GM19395 (cell line): ENCODE measurements around the gene RBL1.
"Not testable (repeated sequence)": the region's sequence is repeated elsewhere in the genome, so short reads cannot be mapped to it uniquely, and the experiment has no call there.

Source experiments
- ATAC-seq: cut with Tn5 transposase; IDR thresholded peaks from one replicate; pipeline ENCODE4 v1.9.1; 2021; ENCODE audit warnings: mild to moderate bottlenecking, moderate library complexity; ENCODE audit not compliant: unreplicated experiment

The RBL1 gene

DNA sequence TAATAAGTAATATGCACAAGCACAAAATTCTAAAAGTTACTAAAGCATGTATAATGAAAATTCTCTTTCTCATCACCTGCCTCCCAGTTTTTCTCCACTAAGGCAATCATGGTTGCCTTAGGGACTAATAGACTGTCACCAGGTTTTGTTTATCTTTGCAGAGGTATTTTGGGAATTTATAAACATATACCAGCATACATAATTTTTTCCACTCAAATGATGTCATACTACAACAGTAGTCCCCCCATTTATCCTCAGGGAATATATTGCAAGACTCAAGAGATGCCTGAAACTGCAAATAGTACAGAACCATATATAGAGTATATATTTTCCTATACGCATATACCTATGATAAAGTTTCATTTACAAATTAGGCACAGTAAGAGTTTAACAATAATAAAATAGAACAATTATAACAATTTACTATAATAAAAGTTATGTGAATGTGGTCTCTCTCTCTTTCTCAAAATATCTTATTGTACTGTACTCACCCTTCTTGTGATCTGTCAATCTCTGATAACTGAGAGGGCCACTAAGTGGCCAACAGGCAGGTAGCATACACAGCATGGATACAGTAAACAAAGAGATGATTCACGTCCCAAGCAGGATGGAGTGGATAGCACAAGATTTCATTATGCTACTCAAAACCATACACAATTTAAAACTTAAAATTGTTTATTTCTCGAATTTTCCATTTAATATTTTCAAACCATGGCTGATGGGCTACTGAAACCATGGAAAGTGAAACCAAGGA, 19.7 kb downstream of the RBL1 start:
- no peak for ATAC-seq

DNA sequence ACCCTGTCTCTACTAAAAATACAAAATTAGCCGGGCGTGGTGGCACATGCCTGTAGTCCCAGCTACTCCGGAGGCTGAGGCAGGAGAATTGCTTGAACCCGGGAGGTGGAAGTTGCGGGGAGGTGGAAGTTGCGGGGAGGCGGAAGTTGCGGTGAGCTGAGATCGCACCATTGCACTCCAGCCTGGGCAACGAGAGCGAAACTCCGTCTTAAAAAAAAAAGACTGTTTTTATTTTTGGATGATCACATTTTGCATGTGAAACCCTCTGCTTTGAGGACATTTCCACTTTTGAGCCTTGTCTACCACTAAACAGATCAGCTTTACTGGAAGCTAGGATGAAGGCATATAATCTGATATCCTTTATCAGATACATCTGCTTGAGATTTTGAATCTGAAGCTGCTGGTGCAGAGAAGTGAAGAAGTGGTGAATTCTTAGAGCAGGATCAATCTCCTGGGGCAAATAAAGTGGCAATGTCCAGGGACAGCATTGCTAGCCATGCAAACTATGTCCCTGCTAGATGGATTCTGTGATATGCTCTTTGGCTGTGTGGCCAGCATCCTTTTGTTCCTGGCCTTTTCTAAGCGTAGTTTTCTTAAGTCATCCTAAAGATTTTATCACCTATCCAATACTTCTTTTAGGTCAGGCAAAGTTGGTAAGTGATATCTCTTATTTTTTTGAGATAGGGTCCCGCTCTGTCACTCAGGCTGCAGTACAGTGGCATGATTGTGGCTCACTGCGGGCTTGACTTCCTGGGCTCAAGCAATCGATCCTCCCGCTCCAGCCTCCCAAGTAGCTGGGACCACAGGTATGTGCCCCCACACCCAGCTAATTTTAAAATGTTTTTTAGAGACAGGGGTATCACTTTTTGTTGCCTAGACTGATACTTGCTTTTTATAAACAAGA, 23.3 kb downstream of the RBL1 start:
- no peak for ATAC-seq

DNA sequence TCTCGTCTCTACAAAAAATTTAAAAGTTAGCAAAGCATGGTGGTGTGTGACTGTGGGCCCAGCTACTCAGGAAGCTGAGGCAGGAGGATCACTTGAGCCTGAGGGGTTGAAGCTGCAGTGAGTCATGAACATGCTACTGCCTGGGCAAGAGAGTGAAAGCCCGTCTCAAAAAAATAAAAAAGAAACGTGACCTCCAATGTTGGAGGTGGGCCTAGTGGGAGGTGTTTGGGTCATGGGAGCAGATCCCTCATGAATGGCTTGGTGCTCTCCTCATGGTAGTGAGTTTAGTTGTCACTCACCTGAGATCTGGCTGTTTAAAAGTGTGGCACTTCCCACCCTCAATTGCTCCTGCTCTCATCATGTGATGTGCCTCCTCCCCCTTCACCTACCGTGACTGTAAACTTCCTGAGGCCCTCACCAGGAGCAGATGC, 24.3 kb downstream of the RBL1 start:
- ATAC-seq = no peak

DNA sequence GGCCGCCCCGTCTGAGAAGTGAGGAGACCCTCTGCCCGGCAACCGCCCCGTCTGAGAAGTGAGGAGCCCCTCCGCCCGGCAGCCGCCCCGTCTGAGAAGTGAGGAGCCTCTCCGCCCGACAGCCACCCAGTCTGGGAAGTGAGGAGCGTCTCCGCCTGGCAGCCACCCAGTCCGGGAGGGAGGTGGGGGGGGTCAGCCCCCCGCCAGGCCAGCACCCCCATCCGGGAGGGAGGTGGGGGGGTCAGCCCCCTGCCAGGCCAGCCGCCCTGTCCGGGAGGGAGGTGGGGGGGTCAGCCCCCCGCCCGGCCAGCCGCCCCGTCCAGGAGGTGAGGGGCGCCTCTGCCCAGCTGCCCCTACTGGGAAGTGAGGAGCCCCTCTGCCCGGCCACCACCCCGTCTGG, 26.2 kb downstream of the RBL1 start:
- ATAC-seq = not testable (repeated sequence)

DNA sequence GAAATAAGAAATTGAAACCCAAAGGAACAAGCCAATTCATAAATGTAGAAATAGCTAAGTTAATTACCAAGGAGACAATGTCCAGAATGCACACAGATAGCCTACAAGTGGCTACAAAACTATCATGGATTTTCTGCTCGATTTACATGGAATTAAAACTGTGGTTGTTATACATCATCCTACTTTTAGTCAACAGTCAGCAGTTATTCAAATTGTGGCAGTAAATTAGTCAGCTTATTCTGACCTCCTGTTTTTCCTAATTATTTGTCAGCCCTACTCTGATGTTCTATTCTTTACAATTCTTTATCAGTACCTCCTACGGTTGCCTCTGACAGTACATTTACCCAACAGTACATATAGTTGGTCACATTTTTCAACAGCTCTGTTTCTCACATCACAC, 29.6 kb downstream of the RBL1 start:
- no peak for ATAC-seq

DNA sequence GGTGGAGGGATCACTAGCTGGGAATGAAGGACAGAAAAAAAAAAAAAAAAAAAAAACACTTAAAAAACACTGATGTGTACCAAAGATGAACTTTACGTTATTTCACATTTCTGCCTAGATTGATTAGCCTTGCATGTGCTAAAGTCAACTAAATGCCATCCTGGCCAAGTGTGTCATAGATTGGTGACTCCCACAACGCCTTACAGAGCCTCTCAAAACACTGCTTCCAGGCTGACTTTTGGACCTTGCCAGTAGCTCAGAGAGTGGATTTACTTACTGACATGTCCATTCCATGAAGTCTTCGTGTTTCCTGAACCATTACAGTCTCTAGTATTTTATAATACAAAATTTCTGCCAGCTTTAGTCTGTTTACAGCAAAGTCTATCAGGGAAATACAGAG, 40.5 kb downstream of the RBL1 start:
- no peak for ATAC-seq

DNA sequence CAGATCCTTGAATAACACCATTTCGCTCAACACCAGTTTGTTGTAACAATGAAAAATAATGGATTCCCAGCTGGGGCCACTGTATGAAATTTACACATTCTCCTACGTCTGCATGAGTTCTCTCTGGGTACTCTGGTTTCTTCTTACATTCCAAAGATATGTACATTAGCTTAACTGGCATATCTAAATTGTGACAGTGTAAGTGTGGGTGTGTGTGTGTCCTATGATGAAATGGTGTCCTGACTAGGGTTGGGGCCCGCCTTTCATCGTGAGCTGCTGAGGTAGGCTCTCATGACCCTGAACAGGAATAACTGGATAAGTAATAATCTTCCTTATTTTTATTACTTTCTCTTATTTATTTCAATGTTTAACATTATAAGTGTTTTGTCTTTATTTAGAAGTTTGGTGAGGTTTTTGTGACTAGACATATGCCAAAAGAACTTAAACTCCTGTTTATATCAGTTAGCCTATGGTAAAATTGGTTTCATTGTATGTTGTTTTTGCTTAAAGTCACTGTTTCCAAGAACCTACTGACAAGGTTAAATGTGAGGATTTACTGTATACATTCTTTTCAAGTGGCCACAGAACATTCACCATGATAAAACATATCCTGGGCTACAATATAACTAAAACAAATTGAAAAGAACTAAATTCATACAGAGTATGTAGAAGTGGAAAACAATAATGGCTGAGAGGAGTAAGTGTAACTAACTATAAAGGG, 42.4 kb downstream of the RBL1 start:
- no peak for ATAC-seq

DNA sequence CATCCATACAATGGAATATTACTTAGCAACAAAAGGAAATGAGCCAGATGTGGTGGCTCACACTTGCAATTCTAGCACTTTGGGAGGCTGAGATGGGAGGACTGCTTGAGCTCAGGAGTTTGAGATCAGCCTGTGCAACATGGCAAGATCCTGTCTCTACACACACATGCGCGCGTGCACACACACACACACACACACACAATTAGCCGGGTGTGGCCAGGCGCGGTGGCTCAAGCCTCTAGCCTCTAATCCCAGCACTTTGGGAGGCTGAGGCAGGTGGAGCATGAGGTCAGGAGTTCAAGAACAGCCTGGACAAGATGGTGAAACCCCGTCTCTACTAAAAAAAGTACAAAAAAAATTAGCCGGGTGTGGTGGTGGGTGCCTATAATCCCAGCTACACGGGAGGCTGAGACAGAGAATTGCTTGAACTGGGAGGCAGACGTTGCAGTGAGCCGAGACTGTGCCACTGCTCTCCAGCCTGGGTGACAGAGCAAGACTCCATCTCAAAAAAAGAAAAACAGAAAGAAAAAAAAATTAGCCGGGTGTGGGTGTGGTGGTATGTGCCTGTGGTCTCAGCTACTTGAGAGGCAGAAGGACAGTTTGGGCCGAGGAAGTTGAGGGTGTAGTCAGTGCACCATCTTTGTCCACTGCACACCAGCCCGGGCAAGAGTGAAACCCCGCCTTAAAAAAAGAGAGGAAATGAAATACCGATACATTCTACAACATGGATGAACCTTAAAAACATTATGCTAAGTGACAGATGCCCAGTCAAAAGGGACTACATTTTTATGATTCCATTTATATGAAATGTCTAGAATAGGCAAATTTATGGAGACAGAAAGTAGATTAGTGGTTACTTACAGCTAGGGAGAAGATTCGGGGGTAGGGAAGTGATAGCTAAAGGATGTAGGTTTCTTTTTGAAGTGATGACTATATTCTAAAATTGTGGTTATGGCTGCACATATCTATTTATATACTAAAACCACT, 52.5 kb downstream of the RBL1 start:
- ATAC-seq = peak; percentile 81

DNA sequence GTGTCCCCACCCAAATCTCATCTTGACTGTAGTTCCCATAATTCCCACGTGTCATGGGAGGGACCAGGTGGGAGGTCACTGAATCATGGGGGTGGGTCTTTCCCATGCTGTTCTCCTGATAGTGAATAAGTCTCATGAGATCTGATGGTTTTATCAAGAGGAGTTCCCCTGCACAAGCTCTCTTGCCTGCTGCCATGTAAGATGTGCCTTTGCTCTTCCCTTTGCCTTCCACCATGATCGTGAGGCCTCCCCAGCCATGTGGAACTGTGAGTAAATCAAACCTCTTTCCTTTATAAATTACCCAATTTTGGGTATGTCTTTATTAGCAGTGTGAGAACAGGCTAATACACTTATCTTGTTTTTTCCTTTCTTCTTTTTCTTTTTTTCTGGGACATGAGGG, 56.4 kb downstream of the RBL1 start:
- not testable (repeated sequence) for ATAC-seq

DNA sequence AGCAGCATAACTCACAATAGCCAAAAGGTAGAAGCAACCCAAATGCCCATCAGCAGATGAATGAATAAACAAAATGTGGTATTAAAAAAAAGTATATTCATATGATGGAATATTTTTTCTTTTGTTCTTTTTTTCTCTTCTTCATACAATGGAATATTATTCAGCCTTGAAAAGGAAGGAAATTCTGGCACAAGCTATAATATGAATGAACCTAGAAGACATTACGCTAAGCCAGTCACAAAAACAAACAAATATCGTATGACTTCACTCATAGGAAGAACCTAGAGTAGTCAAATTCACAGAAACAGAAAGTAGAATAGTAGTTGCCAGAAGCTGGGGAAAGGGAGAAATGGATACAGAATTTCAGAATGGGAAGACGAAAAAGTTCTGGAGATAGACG, 63.7 kb downstream of the RBL1 start:
- ATAC-seq = no peak

DNA sequence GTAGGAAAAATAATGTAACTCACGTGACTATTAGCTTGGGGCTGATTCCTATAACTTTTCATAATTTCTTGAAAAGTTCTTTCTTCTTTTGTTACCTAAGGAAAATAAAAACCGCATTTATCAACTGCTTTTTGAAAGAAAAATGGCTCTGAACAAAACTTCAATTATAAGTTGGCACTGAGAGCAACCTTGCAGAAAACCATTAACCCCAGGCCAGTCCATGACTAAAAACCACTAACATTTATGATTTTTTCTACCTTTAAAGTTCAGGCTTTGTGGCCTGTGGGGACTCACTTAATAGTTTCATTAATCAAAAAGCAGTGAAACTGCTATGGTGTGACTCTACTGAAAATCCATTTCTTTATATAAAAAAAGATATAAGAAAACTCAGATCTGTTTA, 75.2 kb downstream of the RBL1 start:
- ATAC-seq = no peak

DNA sequence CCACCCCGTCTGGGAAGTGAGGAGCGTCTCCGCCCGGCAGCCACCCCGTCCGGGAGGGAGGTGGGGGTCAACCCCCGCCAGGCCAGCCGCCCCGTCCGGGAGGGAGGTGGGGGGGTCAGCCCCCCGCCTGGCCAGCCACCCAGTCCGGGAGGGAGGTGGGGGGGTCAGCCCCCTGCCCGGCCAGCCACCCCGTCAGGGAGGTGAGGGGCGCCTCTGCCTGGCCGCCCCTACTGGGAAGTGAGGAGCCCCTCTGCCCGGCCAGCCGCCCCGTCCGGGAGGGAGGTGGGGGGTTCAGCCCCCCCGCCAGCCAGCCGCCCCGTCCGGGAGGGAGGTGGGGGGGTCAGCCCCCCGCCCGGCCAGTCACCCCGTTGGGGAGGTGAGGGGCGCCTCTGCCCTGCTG, 83.2 kb downstream of the RBL1 start:
- ATAC-seq = not testable (repeated sequence)

DNA sequence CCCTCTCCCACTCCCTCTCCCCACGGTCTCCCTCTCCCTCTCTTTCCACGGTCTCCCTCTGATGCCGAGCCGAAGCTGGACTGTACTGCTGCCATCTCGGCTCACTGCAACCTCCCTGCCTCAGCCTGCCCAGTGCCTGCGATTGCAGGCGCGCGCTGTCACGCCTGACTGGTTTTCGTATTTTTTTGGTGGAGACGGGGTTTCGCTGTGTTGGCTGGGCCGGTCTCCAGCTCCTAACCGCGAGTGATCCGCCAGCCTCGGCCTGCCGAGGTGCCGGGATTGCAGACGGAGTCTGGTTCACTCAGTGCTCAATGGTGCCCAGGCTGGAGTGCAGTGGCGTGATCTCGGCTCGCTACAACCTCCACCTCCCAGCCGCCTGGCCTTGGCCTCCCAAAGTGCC, 83.9 kb downstream of the RBL1 start:
- not testable (repeated sequence) for ATAC-seq

DNA sequence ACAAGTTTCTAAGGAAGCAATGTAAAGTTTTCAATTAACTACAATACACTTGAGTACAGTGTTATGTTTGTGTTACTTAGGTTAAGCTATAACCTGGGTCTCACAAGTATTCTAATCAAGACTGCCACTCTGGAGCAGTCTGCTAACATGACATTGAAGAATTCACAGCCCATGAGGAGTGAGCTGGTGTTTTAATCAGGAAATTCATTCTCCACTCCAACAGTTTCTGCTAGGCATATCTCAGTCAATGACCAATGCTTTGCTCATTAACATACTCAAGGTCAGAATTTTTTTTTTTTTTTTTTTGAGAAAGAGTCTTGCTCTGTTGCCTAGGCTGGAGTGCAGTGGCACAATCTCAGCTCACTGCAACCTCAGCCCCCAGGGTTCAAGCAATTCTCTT, 84.7 kb downstream of the RBL1 start:
- ATAC-seq = no peak

DNA sequence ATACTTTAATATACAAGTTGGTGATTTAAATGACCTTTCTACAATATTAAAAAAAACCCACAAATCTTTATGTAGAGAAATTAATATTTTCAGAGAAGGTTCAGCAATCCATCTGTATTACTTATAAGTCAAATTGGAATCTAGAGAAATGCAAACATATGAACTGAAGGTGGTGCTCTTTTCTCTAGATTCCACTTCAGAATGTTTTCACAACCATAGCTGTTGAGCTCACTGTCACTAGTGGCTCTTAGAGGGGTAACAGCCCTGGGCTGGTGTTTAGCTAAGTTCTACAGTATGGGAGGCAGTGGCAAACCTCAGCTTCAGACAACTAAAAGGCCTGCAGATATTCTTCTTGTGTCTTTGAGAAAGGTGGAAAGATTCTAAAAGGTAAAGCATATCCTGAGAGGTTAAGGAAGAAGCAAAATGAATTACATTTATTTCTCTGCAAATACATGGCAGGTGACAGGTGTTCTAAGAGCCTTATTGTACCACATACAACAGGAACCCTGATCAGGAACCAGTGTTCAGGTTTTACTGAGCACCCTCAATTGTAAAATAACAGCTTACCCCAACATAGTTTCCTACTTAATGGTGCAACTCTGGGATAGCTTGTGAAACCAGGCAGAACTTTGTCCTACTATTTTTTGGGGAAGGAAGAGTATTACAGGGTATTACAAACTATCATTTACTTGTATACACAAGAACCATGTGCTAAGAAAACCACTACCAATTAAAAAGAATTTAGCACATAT, 87.7 kb downstream of the RBL1 start:
- no peak for ATAC-seq

DNA sequence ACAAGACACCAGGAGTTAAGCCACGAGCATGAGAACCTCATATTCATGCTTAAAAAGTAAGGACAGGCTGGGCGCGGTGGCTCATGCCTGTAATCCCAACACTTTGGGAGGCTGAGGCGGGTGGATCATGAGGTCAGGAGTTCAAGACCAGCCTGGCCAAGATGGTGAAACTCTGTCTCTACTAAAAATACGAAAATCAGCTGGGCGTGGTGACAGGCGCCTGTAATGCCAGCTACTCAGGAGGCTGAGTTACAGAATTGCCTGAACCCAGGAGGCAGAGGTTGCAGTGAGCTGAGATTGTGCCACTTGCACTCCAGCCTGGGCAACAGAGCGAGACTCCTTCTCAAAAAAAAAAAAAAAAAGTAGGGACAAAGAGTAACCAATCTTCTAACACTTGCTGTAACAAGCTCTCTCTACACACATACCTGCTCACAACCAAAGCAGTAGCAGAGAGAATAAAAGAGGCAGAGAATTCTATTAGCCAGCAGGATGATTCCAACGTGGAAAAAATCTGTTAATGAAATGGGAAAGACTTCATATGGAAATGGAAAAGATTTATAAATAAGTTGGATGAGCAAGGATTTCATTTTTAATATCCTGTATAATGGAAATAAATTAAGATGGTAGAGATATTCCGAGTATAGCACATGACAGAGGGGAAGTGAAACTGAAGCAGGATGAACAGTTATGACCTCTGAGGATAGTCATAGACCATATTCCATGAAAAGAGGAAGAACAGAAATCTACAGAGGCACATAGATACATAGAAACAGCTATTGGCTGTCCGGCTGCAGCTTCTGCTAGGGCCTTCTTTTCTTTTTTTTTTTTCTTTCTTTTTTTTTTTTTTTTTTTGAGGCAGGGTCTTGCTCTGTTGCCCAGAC, 90.5 kb downstream of the RBL1 start:
- ATAC-seq = not testable (repeated sequence)

DNA sequence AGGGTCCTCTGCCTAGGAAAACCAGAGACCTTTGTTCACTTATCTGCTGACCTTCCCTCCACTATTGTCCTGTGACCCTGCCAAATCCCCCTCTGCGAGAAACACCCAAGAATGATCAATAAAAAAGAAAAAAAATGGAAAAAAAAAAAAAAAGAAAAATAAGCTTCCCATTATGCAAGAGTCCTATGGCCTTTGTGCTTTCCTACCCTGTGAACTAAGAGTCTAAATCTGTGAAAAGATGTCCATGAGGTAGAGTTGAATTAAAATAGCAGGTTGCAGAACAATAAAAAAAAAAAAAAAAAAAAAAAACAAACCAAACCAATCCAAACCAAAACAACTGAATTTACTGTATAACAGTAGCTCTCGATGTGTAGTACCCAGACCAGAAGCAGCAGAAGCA, 94.2 kb downstream of the RBL1 start:
- not testable (repeated sequence) for ATAC-seq

DNA sequence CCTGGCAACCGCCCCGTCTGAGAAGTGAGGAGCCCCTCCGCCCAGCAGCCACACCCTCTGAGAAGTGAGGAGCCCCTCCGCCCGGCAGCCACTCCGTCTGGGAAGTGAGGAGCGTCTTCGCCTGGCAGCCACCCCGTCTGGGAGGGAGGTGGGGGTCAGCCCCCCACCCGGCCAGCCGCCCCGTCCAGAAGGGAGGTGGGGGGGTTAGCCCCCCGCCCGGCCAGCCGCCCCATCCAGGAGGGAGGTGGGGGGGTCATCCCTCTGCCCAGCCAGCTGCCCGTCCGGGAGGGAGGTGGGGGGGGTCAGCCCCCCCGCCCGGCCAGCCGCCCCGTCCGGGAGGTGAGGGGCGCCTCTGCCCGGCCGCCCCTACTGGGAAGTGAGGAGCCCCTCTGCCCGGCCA, 95.6 kb downstream of the RBL1 start:
- not testable (repeated sequence) for ATAC-seq

DNA sequence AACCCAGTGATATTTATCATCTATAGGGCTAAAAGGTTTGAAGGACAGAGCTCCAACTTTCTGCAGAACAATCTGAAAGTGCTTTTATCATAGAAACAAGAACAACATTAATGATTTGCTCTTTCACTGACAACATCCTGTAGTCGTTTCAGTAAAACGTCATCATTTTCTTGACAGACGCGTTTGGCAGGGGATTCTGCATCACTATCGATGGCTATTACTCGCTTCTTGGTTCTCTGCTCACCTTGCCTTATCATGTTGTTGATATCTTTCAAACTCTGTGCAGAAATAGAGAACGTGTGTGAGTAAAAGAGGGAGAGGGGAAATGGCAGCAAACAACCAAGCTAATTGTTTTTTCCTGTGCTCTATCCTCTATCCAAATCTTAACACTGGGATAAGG, 97.1 kb downstream of the RBL1 start:
- no peak for ATAC-seq
